ENCODE data around the gene NBAS. TPM values are rescaled to one million over a fixed set of nuclear protein-coding genes. Genes with fewer than 3 reads are reported as not detected.

Gene NBAS
- total RNA-seq, 2 experiments from 2014 or later = 24.4 to 28.8 TPM

DNA sequence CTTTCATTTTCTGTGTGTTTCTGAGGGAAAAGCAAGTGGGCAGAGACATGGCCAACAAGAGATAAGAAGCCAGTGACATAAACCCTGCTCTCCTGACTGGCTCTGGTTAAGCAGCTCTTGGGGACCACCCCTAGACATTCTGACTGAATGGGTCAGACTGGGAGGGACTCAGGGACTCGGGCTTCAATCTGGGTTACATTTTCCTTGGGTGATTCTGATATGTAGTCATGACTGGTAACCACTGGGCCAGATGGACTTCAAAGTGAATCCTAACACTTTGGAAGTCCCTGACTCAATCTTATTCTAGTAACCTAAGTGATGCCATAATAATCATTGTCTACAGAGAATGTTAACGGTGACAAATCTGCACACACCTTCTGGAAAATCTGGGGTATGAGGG, 397.8 kb downstream of the NBAS start:
- no peaks in the 10 kb centered on the region for H3K36me3 ChIP-seq (ENCODE audit: insufficient read depth, low read length)
- ChIA-PET CTCF (ENCODE audit: unreplicated experiment) (no interaction called here), POLR2A (no interaction called here)
- H3K9me2 ChIP-seq (ENCODE audit: insufficient read depth, low read length) = no peaks in the 10 kb centered on the region
- H3K79me2 ChIP-seq (ENCODE audit: insufficient read depth, low read depth, low read length) = no peaks in the 10 kb centered on the region
- no peak overlapping the region for H2AFZ ChIP-seq (ENCODE audit: low read length)
- H3K9me3 ChIP-seq (ENCODE audit: low read length) = no peaks in the 10 kb centered on the region
- intact Hi-C loops (cut with micrococcal nuclease; ENCODE audit: unreplicated experiment) = no loop called here
- H3K4me3 ChIP-seq (ENCODE audit: low read depth, low read length, poor library complexity, severe bottlenecking) = no peak overlapping the region
- H3K4me1 ChIP-seq (ENCODE audit: insufficient read depth, low read length, poor library complexity, severe bottlenecking) = no peaks in the 10 kb centered on the region
- no peaks in the 10 kb centered on the region for H4K20me1 ChIP-seq (ENCODE audit: insufficient read depth, low read length)
- no peak overlapping the region for H3K4me2 ChIP-seq (ENCODE audit: low read length)
- no peak for TF ChIP-seq EZH2phosphoT487 (IDR thresholded peaks at IDR 0.05; ENCODE audit: borderline replicate concordance, low read depth, low read length)
- TF ChIP-seq, protein P1, sequence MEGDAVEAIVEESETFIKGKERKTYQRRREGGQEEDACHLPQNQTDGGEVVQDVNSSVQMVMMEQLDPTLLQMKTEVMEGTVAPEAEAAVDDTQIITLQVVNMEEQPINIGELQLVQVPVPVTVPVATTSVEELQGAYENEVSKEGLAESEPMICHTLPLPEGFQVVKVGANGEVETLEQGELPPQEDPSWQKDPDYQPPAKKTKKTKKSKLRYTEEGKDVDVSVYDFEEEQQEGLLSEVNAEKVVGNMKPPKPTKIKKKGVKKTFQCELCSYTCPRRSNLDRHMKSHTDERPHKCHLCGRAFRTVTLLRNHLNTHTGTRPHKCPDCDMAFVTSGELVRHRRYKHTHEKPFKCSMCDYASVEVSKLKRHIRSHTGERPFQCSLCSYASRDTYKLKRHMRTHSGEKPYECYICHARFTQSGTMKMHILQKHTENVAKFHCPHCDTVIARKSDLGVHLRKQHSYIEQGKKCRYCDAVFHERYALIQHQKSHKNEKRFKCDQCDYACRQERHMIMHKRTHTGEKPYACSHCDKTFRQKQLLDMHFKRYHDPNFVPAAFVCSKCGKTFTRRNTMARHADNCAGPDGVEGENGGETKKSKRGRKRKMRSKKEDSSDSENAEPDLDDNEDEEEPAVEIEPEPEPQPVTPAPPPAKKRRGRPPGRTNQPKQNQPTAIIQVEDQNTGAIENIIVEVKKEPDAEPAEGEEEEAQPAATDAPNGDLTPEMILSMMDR (conservative IDR thresholded peaks at IDR 0.05; ENCODE audit: low read length) = no peak
- no peak overlapping the region for H3K27ac ChIP-seq (ENCODE audit: low read depth, low read length, poor library complexity, severe bottlenecking)
- no peak for DNase-seq (ENCODE audit: low spot score)
- no TSS peak for BruUV-seq (replicated peaks)

DNA sequence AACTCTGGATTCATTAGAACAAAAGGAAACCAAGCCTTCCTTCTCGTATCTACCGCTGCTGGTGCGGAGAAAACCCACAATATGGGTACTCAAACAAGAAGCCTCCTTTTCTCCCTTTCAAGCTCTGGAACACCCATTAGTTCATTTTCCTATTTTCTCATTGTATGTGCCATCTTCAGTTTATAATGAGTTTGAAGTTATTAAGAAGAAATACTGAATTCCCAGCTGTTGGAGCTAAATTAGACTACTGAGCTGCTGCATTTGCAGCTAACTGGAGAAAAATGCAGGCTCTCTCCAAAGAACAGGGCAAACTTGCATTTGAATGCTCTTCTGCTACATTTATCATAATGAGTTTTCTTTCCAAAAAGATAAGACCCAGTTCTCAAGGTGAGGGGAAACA, 398.5 kb downstream of the NBAS start:
- Histone ChIP-seq H3K9me2 (ENCODE audit: insufficient read depth, low read length) (no peaks in the 10 kb centered on the region), H3K4me2 (ENCODE audit: low read length) (no peak overlapping the region), H2AFZ (ENCODE audit: low read length) (no peak overlapping the region), H3K36me3 (ENCODE audit: insufficient read depth, low read length) (no peaks in the 10 kb centered on the region), H3K79me2 (ENCODE audit: insufficient read depth, low read depth, low read length) (no peaks in the 10 kb centered on the region), H3K9me3 (ENCODE audit: low read length) (no peaks in the 10 kb centered on the region), H4K20me1 (ENCODE audit: insufficient read depth, low read length) (no peaks in the 10 kb centered on the region), H3K4me1 (ENCODE audit: insufficient read depth, low read length, poor library complexity, severe bottlenecking) (no peaks in the 10 kb centered on the region), H3K27ac (ENCODE audit: low read depth, low read length, poor library complexity, severe bottlenecking) (no peak overlapping the region), H3K4me3 (ENCODE audit: low read depth, low read length, poor library complexity, severe bottlenecking) (no peak overlapping the region)
- BruUV-seq (replicated peaks) = no TSS peak
- intact Hi-C loops (cut with micrococcal nuclease; ENCODE audit: unreplicated experiment) = no loop called here
- DNase-seq (ENCODE audit: low spot score) = no peak
- ChIA-PET CTCF (ENCODE audit: unreplicated experiment) (no interaction called here), POLR2A (interaction anchor here (0.6 to 1.0 kb wide), 2 partner anchors 10 to 1383 kb away, joined by 3 to 5 read pairs; no protein-coding TSS in a partner anchor)
- no peak for TF ChIP-seq EZH2phosphoT487 (IDR thresholded peaks at IDR 0.05; ENCODE audit: borderline replicate concordance, low read depth, low read length)
- TF ChIP-seq, protein P1 (conservative IDR thresholded peaks at IDR 0.05; ENCODE audit: low read length) = no peak

DNA sequence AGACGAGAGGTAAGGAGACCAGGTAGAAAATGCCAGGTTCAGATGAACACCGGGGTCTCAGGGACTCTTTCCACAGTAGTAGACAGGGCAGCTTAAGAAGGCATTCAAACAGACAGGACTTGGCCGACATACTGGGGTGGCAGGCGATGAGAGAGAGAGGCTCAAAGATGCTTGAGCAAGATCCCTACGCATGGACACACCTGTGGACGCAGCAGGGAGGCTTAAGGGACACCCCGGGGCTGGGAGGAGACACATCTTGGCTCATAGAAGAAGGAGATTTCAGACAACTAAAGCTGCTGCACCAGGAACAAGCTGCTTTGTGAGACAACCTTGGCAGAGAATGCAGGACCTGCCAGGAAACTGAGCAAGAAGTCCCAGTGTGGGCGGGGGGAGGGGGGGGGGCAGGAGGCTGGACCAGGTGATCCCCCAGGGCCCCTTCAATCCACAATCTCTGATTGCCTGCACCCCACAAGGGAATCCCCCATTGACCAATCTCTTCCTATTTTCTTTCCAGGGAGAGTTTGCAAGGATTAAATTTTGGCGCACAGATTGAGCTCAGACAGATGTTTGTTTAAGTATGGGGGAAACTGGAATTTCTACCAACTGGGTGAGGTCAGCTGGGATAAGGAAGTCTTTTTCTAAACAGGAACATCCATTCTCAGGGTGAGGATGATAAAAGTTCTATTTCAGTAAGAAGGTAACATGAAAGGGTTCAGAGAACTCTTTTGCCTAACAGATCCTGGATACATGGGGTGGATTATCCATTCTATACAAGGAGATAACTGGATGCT, 400.7 kb downstream of the NBAS start:
- CTCF ChIA-PET (ENCODE audit: unreplicated experiment) = no interaction called here

More for the DNA sequence above, 400.7 kb downstream of the NBAS start:
- TF ChIP-seq, protein P1 (conservative IDR thresholded peaks at IDR 0.05; ENCODE audit: low read length) = no peak
- no peak for TF ChIP-seq EZH2phosphoT487 (IDR thresholded peaks at IDR 0.05; ENCODE audit: borderline replicate concordance, low read depth, low read length)
- Histone ChIP-seq H3K4me2 (ENCODE audit: low read length) (no peak overlapping the region), H3K4me1 (ENCODE audit: insufficient read depth, low read length, poor library complexity, severe bottlenecking) (peaks cover 7% of the 10 kb centered on the region), H3K79me2 (ENCODE audit: insufficient read depth, low read depth, low read length) (no peaks in the 10 kb centered on the region), H2AFZ (ENCODE audit: low read length) (no peak overlapping the region), H4K20me1 (ENCODE audit: insufficient read depth, low read length) (no peaks in the 10 kb centered on the region), H3K4me3 (ENCODE audit: low read depth, low read length, poor library complexity, severe bottlenecking) (no peak overlapping the region), H3K36me3 (ENCODE audit: insufficient read depth, low read length) (no peaks in the 10 kb centered on the region), H3K9me2 (ENCODE audit: insufficient read depth, low read length) (no peaks in the 10 kb centered on the region), H3K27ac (ENCODE audit: low read depth, low read length, poor library complexity, severe bottlenecking) (no peak overlapping the region), H3K9me3 (ENCODE audit: low read length) (no peaks in the 10 kb centered on the region)
- intact Hi-C loops (cut with micrococcal nuclease; ENCODE audit: unreplicated experiment) = no loop called here
- no peak for DNase-seq (ENCODE audit: low spot score)
- POLR2A ChIA-PET = interaction anchor here (0.6 to 1.3 kb wide), 3 partner anchors 8 to 517 kb away, joined by 3 to 6 read pairs (median 3); no protein-coding TSS in a partner anchor
- BruUV-seq (replicated peaks) = no TSS peak

Measured in OCI-LY7 (cell line).